Measurements from ENCODE around the gene ENOX1. TPM values are rescaled to one million over a fixed set of nuclear protein-coding genes. Genes with fewer than 3 reads are reported as not detected.

ENOX1 gene
- total and polyA plus RNA-seq, 9 of the 15 experiments (the other 6 are each of a cell fraction or from before 2014, with no cell fraction given) = not detected

DNA sequence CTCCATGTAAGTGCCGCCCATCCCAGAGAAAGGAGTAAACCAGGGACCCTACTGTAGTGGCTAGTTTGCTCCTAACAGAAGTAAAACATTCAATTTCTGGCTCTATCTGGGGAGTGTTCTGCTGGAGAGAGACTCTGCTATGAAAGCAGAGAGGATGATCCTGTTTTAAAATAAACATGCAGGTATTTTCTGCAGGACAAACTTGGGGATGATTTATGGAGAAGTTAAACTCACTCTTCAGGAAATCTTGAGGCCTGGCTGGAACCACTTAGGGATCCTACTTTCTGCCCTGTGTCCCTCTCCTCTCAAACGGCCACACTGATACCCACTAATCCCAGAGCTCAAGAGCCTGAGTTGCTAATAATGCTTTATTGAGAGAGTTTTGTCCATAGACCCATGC lies 482.3 kb downstream of the ENOX1 start:
- FAIRE-seq = no peak
- Histone ChIP-seq H3K4me1 (replicated peaks in 1 of 2; ENCODE audit: control insufficient read depth in 2 of 2, insufficient read depth in 2 of 2, low read length in 2 of 2) (no peaks in the 10 kb centered on the region), H3K9ac (ENCODE audit: insufficient read depth in 1 of 2, low read depth in 2 of 2, low read length in 2 of 2) (no peak overlapping the region), H3K27ac (ENCODE audit: extremely low read depth, low read depth, low read length) (no peak overlapping the region), H3K4me3 (no peak overlapping the region), H3K79me2 (ENCODE audit: control insufficient read depth, insufficient read depth, low read length) (no peaks in the 10 kb centered on the region), H3K9me1 (ENCODE audit: control insufficient read depth, insufficient read depth, low read length) (no peaks in the 10 kb centered on the region), H3K27me3 (ENCODE audit: control insufficient read depth in 2 of 2, insufficient read depth in 2 of 2, low read length in 2 of 2) (no peaks in the 10 kb centered on the region; a peak in 1 of 5 replicates), H3K9me3 (replicated peaks; ENCODE audit: control insufficient read depth, insufficient read depth, low read depth, low read length) (no peaks in the 10 kb centered on the region), H3K4me2 (ENCODE audit: insufficient read depth, low read length) (no peak overlapping the region), H2AFZ (ENCODE audit: low read depth, low read length) (no peak overlapping the region), H3K36me3 (ENCODE audit: control insufficient read depth, insufficient read depth, low read length) (no peaks in the 10 kb centered on the region), H4K20me1 (replicated peaks; ENCODE audit: control insufficient read depth, insufficient read depth, low read length) (no peaks in the 10 kb centered on the region)
- WGBS (ENCODE audit: insufficient coverage, low coverage, missing lambda C conversion rate) = 0% methylated on average over 2 of the region's 2 CpGs
- no peak for TF ChIP-seq BDP1 (IDR thresholded peaks at IDR 0.05; ENCODE audit: insufficient read depth, insufficient read length)
- no peak for TF ChIP-seq CHD2 (IDR thresholded peaks at IDR 0.05; ENCODE audit: low read depth, low read length)
- TF ChIP-seq PHB (CRISPR knock-in tag; IDR thresholded peaks at IDR 0.05) = no peak
- no peak for TF ChIP-seq L3MBTL2 (IDR thresholded peaks at IDR 0.05)
- TF ChIP-seq PML (IDR thresholded peaks at IDR 0.05; ENCODE audit: low read length) = no peak
- TF ChIP-seq SETDB1 (IDR thresholded peaks at IDR 0.05; ENCODE audit: low read length) = no peak
- TF ChIP-seq ETS2 (tag; IDR thresholded peaks at IDR 0.05; ENCODE audit: borderline replicate concordance, poor library complexity, severe bottlenecking) = no peak
- intact Hi-C loops (cut with micrococcal nuclease) (no loop called here), in situ Hi-C loops (cut with MboI) (no loop called here)
- ChIA-PET POLR2A (interaction anchor here (1.4 kb wide), 1 partner anchor 14 kb away, joined by 4 read pairs; no protein-coding TSS in a partner anchor), CTCF (ENCODE audit: low intra/inter-chr PET ratio) (no interaction called here)
- no peak for DNase-seq (ENCODE audit: extremely low read depth in 1 of 4, low spot score in 3 of 4)
- ATAC-seq = no peak
- no TSS peak for BruUV-seq (replicated peaks)

DNA sequence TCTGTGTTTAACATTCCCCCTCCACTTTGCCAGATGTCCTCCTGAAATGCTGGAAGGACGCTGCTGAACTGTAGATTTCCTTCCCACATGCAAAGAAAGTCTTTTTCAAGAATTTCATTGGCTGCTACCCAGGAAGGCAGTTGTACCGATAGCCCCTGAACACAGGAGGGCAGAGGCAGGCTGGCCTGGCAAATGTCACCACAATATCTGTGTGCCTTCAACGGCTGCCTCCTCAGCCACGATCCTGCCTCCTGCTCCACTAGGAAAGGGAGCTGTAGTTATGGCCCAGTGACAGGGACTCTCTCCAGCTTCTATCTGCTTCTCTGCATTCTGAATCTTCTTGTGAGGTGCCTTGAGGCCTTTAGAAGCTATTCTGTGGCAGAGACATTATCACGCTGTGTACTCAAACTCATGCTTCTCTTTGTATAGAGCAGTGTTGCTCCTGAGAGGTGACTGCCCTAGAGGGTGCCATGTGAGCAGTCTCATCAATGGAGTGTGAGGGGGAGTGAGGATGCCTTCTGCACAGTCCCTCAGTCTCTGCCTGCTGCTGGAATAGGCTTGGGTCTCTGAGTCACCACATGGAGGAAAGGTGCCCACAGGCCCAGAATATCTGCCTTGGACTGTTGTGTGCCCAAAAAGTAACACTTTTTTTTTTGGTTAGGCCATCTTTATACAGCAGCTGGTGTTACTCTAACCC lies 483.6 kb downstream of the ENOX1 start:
- H3K4me3 ChIP-seq = no peak overlapping the region
- 3% methylated on average over 4 of the region's 5 CpGs for WGBS (ENCODE audit: insufficient coverage, low coverage, missing lambda C conversion rate)
- no peak overlapping the region for H2AFZ ChIP-seq (ENCODE audit: low read depth, low read length)
- in situ Hi-C loops (cut with MboI) (no loop called here), intact Hi-C loops (cut with micrococcal nuclease) (no loop called here)
- FAIRE-seq (no peak), DNase-seq (ENCODE audit: extremely low read depth in 1 of 4, low spot score in 3 of 4) (no peak), ATAC-seq (no peak)
- H4K20me1 ChIP-seq (replicated peaks; ENCODE audit: control insufficient read depth, insufficient read depth, low read length) = no peaks in the 10 kb centered on the region
- no peaks in the 10 kb centered on the region for H3K79me2 ChIP-seq (ENCODE audit: control insufficient read depth, insufficient read depth, low read length)
- no peak overlapping the region for H3K27ac ChIP-seq (ENCODE audit: extremely low read depth, low read depth, low read length)
- H3K4me2 ChIP-seq (ENCODE audit: insufficient read depth, low read length) = no peak overlapping the region
- H3K9ac ChIP-seq (ENCODE audit: insufficient read depth in 1 of 2, low read depth in 2 of 2, low read length in 2 of 2) = no peak overlapping the region
- TF ChIP-seq ZBTB1 (CRISPR knock-in tag; IDR thresholded peaks at IDR 0.05; ENCODE audit: borderline replicate concordance, low read depth) (no peak), ZNF347 (CRISPR knock-in tag; IDR thresholded peaks at IDR 0.05; ENCODE audit: low read depth) (no peak)
- TF ChIP-seq, protein P1, sequence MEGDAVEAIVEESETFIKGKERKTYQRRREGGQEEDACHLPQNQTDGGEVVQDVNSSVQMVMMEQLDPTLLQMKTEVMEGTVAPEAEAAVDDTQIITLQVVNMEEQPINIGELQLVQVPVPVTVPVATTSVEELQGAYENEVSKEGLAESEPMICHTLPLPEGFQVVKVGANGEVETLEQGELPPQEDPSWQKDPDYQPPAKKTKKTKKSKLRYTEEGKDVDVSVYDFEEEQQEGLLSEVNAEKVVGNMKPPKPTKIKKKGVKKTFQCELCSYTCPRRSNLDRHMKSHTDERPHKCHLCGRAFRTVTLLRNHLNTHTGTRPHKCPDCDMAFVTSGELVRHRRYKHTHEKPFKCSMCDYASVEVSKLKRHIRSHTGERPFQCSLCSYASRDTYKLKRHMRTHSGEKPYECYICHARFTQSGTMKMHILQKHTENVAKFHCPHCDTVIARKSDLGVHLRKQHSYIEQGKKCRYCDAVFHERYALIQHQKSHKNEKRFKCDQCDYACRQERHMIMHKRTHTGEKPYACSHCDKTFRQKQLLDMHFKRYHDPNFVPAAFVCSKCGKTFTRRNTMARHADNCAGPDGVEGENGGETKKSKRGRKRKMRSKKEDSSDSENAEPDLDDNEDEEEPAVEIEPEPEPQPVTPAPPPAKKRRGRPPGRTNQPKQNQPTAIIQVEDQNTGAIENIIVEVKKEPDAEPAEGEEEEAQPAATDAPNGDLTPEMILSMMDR (IDR thresholded peaks at IDR 0.05 in 2 of 3, conservative IDR thresholded peaks at IDR 0.05 in 1 of 3; ENCODE audit: insufficient read depth in 2 of 3, low read depth in 1 of 3, low read length in 3 of 3) = peak in 1 of 3 experiments; percentile 18; a peak in 2 of 6 replicates
- no peaks in the 10 kb centered on the region for H3K36me3 ChIP-seq (ENCODE audit: control insufficient read depth, insufficient read depth, low read length)
- ChIA-PET CTCF (ENCODE audit: low intra/inter-chr PET ratio) (no interaction called here), POLR2A (no interaction called here)
- H3K9me3 ChIP-seq (replicated peaks; ENCODE audit: control insufficient read depth, insufficient read depth, low read depth, low read length) = no peaks in the 10 kb centered on the region
- no peaks in the 10 kb centered on the region; a peak in 1 of 5 replicates for H3K27me3 ChIP-seq (ENCODE audit: control insufficient read depth in 2 of 2, insufficient read depth in 2 of 2, low read length in 2 of 2)
- no TSS peak for BruUV-seq (replicated peaks)
- no peaks in the 10 kb centered on the region for H3K9me1 ChIP-seq (ENCODE audit: control insufficient read depth, insufficient read depth, low read length)
- H3K4me1 ChIP-seq (replicated peaks in 1 of 2; ENCODE audit: control insufficient read depth in 2 of 2, insufficient read depth in 2 of 2, low read length in 2 of 2) = no peaks in the 10 kb centered on the region
